Endothelial cell of umbilical vein (primary cell): ENCODE results near the gene PGAM5. TPM values are rescaled to one million over a fixed set of nuclear protein-coding genes. Genes with fewer than 3 reads are reported as not detected.
"Not testable (repeated sequence)": the region's sequence is repeated elsewhere in the genome, so short reads cannot be mapped to it uniquely, and the experiment has no call there.

Source experiments
- BruUV-seq: library from RNA; stranded (reverse); fragments of 400-500 nt; replicated peaks from 2 replicates; lab custom pipeline; 2021; lab: Mats Ljungman, UMichigan
- CTCF ChIA-PET: fragments of 300-600, 350-600 bp; sonication (Branson Sonifier 250); formaldehyde crosslinking; loops from one replicate; lab custom pipeline; 2021; ENCODE audit warnings: antibody characterized with exemption, inconsistent platforms; lab: Charles Lee
- POLR2A ChIA-PET: fragments of 300-600, 350-600 bp; sonication (Branson Sonifier 250); formaldehyde crosslinking; loops from one replicate; lab custom pipeline; 2021; ENCODE audit warnings: antibody characterized with exemption, inconsistent platforms; lab: Charles Lee
- DNase-seq: peaks from one replicate; pipeline ENCODE4 v3.0.0-alpha.2; 2011; ENCODE audit warnings: low read depth, low spot score
- FAIRE-seq: peaks from 2 replicates; lab custom pipeline; 2011; peaks lifted over from hg19 to GRCh38; lab: Jason Lieb, UNC
- H2AFZ ChIP-seq: 2 replicates; pipeline ENCODE4 v1.6.0; 2012; ENCODE audit warnings: low read depth, low read length, control low read depth, inconsistent platforms
- H3K27ac ChIP-seq: 2 replicates; pipeline ENCODE4 v1.5.1; 2011; ENCODE audit warnings: low read depth, mild to moderate bottlenecking, control low read depth, low read length, moderate library complexity; ENCODE audit not compliant: insufficient read depth
- H3K27me3 ChIP-seq, 2 experiments: 2 replicates each; pipeline versions ENCODE4 v1.6.0 to v1.6.1; 2011; ENCODE audit warnings: low read length in 2 of 2, mixed read lengths in 1 of 2; ENCODE audit not compliant: control insufficient read depth in 2 of 2, insufficient read depth in 2 of 2
- H3K36me3 ChIP-seq, 2 experiments: 2 replicates in 1 of 2; 3 replicates in 1 of 2; pipeline ENCODE4 v1.5.1; 2011; ENCODE audit warnings: low read length in 2 of 2, mild to moderate bottlenecking in 1 of 2, moderate library complexity in 1 of 2; ENCODE audit not compliant: control insufficient read depth in 2 of 2, insufficient read depth in 2 of 2; ENCODE audit errors: extremely low read depth in 1 of 2
- H3K4me1 ChIP-seq: 3 replicates; pipeline ENCODE4 v1.5.1; 2011; ENCODE audit warnings: mild to moderate bottlenecking, low read length; ENCODE audit not compliant: control insufficient read depth, insufficient read depth; ENCODE audit errors: extremely low read depth
- H3K4me2 ChIP-seq: 2 replicates; pipeline ENCODE4 v1.6.1; 2011; ENCODE audit warnings: low read length, control low read depth, mixed read lengths; ENCODE audit not compliant: insufficient read depth
- H3K4me3 ChIP-seq, 3 experiments: fragments of 200-600 bp in 1 of 3; sonication (generic), shearing (Covaris generic) in 1 of 3; replicated peaks in 1 of 3; 2 replicates each; pipeline ENCODE4 v1.5.1; 2011 to 2016; ENCODE audit warnings: control low read depth in 3 of 3, low read length in 3 of 3, mild to moderate bottlenecking in 2 of 3, inconsistent platforms in 1 of 3, low read depth in 1 of 3, moderate library complexity in 1 of 3; ENCODE audit not compliant: insufficient read depth in 1 of 3
- H3K79me2 ChIP-seq: 2 replicates; pipeline ENCODE4 v1.6.0; 2012; ENCODE audit warnings: low read length, inconsistent platforms; ENCODE audit not compliant: control insufficient read depth, insufficient read depth
- H3K9ac ChIP-seq: replicated peaks from 2 replicates; pipeline ENCODE3; 2011; ENCODE audit warnings: low read length, control low read depth; ENCODE audit not compliant: insufficient read depth; ENCODE audit errors: extremely low read depth
- H3K9me1 ChIP-seq: replicated peaks from 3 replicates; pipeline ENCODE4 v1.6.0; 2011; ENCODE audit warnings: mild to moderate bottlenecking, low read length; ENCODE audit not compliant: control insufficient read depth, insufficient read depth; ENCODE audit errors: extremely low read depth
- H3K9me3 ChIP-seq: replicated peaks from 2 replicates; pipeline ENCODE4 v1.5.1; 2012; ENCODE audit warnings: low read length, inconsistent platforms; ENCODE audit not compliant: control insufficient read depth, insufficient read depth
- H4K20me1 ChIP-seq: replicated peaks from 2 replicates; pipeline ENCODE3; 2011; ENCODE audit warnings: mild to moderate bottlenecking, low read length; ENCODE audit not compliant: control insufficient read depth, insufficient read depth; ENCODE audit errors: extremely low read depth
- CTCF ChIP-seq, 2 donors: IDR thresholded peaks; 1 replicate in 1 of 2; 2 replicates in 1 of 2; pipeline ENCODE4 v1.5.1; 2011; ENCODE audit warnings: low read length in 2 of 2, mild to moderate bottlenecking in 2 of 2, moderate library complexity in 2 of 2, control low read depth in 1 of 2, inconsistent platforms in 1 of 2, low read depth in 1 of 2; ENCODE audit not compliant: insufficient read depth in 1 of 2; ENCODE audit errors: extremely low read depth in 1 of 2
- EZH2 ChIP-seq: IDR thresholded peaks from 2 replicates; pipeline ENCODE4 v1.6.1; 2012; ENCODE audit warnings: borderline replicate concordance, low read depth, mild to moderate bottlenecking, moderate library complexity, low read length, inconsistent platforms; ENCODE audit not compliant: severe bottlenecking
- FOS ChIP-seq: IDR thresholded peaks from 2 replicates; pipeline ENCODE4 v1.6.1; 2011; ENCODE audit warnings: mild to moderate bottlenecking, low read length, moderate library complexity, borderline replicate concordance; ENCODE audit not compliant: insufficient read depth
- GATA2 ChIP-seq: IDR thresholded peaks from 2 replicates; pipeline ENCODE4 v1.7.0; 2011; ENCODE audit warnings: low read depth, mild to moderate bottlenecking, moderate library complexity, mixed read lengths, low read length; ENCODE audit not compliant: insufficient read length, insufficient read depth
- JUN ChIP-seq: IDR thresholded peaks from 2 replicates; pipeline ENCODE4 v1.6.1; 2011; ENCODE audit warnings: borderline replicate concordance, low read depth; ENCODE audit not compliant: insufficient read length, insufficient read depth
- MAX ChIP-seq: IDR thresholded peaks from 2 replicates; pipeline ENCODE4 v1.6.1; 2011; ENCODE audit not compliant: insufficient read depth, insufficient read length
- MYC ChIP-seq: IDR thresholded peaks from one replicate; pipeline ENCODE4 v1.6.1; 2011; ENCODE audit warnings: mild to moderate bottlenecking, low read depth, low read length
- POLR2A ChIP-seq: IDR thresholded peaks from 2 replicates; pipeline ENCODE4 v1.6.1; 2012; ENCODE audit warnings: low read depth, mild to moderate bottlenecking, control low read depth, low read length
- dilution Hi-C: fragments of 300-500 bp; cut with MboI; formaldehyde crosslinking; loops from one replicate; pipeline ENCODE4 v1.15.0; 2019; ENCODE audit warnings: low sequenced_read_pairs; ENCODE audit not compliant: extremely low pct_ligation_motif_present
- intact Hi-C: fragments of 100-400 bp; cut with micrococcal nuclease; formaldehyde crosslinking; loops from one replicate; pipeline ENCODE4 v1.10.0; 2022
- polyA plus RNA-seq, 4 experiments: library from polyadenylated mRNA; depleted of rRNA in 3 of 4; stranded (reverse) in 3 of 4; unstranded in 1 of 4; fragments of >200 nt; gene quantifications; 2 replicates each; pipeline versions ENCODE4 v1.2.1 to v1.2.3, GENCODE V29; 2011 to 2012; ENCODE audit warnings: missing spikeins in 1 of 4
- total RNA-seq: library from RNA; stranded (reverse); gene quantifications from 2 replicates; pipeline ENCODE4 v1.2.3, GENCODE V29; 2021

The PGAM5 gene
- total and polyA plus RNA-seq, 2 donors (not counting 3 experiments of a cell fraction or from before 2014, with no cell fraction given): 23.1 to 52.8 TPM

GRCh38 chr12:132754160-132754932, 43.7 kb downstream of the PGAM5 start:
- no peak for FAIRE-seq
- Histone ChIP-seq H3K4me2 (no peak overlapping the region), H3K36me3 (peaks cover 18 to 32% of the 10 kb centered on the region in 2 experiments), H3K27me3 (no peaks in the 10 kb centered on the region), H3K9me3 (no peaks in the 10 kb centered on the region), H3K27ac (no peak overlapping the region), H3K9me1 (no peaks in the 10 kb centered on the region), H2AFZ (no peak overlapping the region), H3K4me3 (no peak overlapping the region), H3K79me2 (peaks cover 77% of the 10 kb centered on the region), H3K4me1 (no peaks in the 10 kb centered on the region), H4K20me1 (peaks cover 12% of the 10 kb centered on the region), H3K9ac (no peak overlapping the region)
- TF ChIP-seq POLR2A: no peak
- no peak for TF ChIP-seq JUN
- no peak for TF ChIP-seq EZH2
- TF ChIP-seq MAX: no peak
- TF ChIP-seq MYC: no peak
- no peak for TF ChIP-seq FOS
- TF ChIP-seq CTCF (IDR thresholded peaks at IDR 0.05; ENCODE audit: extremely low read depth in 1 of 2, insufficient read depth in 1 of 2, low read depth in 1 of 2, low read length in 2 of 2): no peak
- TF ChIP-seq GATA2: no peak
- intact Hi-C loops (no loop called here), dilution Hi-C loops (no loop called here)
- no peak for DNase-seq
- BruUV-seq: no TSS peak
- CTCF ChIA-PET: no interaction called here
- POLR2A ChIA-PET: no interaction called here

- not testable (repeated sequence) for H4K20me1 ChIP-seq
- peaks cover 8 to 12% of the 10 kb centered on the region in 2 experiments for H3K36me3 ChIP-seq
Observed at GRCh38 chr12:132758825-132759224, 48.2 kb downstream of the PGAM5 start.

More at GRCh38 chr12:132758825-132759224, 48.2 kb downstream of the PGAM5 start:
- H3K4me1 ChIP-seq: peaks cover 12% of the 10 kb centered on the region
- H2AFZ ChIP-seq, H3K9me3 ChIP-seq, CTCF ChIA-PET, H3K27me3 ChIP-seq, intact Hi-C loops, FAIRE-seq, H3K27ac ChIP-seq, dilution Hi-C loops, H3K4me2 ChIP-seq, H3K9me1 ChIP-seq, POLR2A ChIA-PET, DNase-seq, BruUV-seq, H3K9ac ChIP-seq, H3K4me3 ChIP-seq: not testable (repeated sequence)
- peaks cover 73% of the 10 kb centered on the region for H3K79me2 ChIP-seq
